GM23338 (cell line): ENCODE measurements around the gene TENT4B. TPM values are rescaled to one million over a fixed set of nuclear protein-coding genes. Genes with fewer than 3 reads are reported as not detected.

Experiments
- ATAC-seq: fragments of 200-7000 bp; cut with Tn5 transposase; 3 replicates; pipeline ENCODE4 v1.9.1; 2020
- DNase-seq: peaks from one replicate; pipeline ENCODE4 v3.0.0-alpha.2; 2015; ENCODE audit warnings: low spot score
- H2AFZ ChIP-seq: fragments of 200-600 bp; sonication (generic); 2 replicates; pipeline ENCODE4 v1.8.0; 2016; ENCODE audit warnings: antibody characterized with exemption, mild to moderate bottlenecking, moderate library complexity
- H3F3A ChIP-seq: fragments of 200-600 bp; sonication (generic); replicated peaks from 2 replicates; pipeline ENCODE4 v1.8.0; 2017; ENCODE audit warnings: antibody characterized with exemption, mixed run types, low read depth
- H3K27ac ChIP-seq: fragments of 200-600 bp; sonication (generic); 2 replicates; pipeline ENCODE4 v1.6.1; 2016; ENCODE audit warnings: low read depth
- H3K27me3 ChIP-seq: fragments of 200-600 bp; sonication (generic); 2 replicates; pipeline ENCODE4 v1.8.0; 2016; ENCODE audit warnings: mild to moderate bottlenecking, mixed run types, moderate library complexity; ENCODE audit not compliant: insufficient read depth
- H3K36me3 ChIP-seq: fragments of 200-600 bp; sonication (generic); 2 replicates; pipeline ENCODE4 v1.8.0; 2016; ENCODE audit warnings: mild to moderate bottlenecking; ENCODE audit not compliant: insufficient read depth
- H3K4me1 ChIP-seq: fragments of 200-600 bp; sonication (generic); 2 replicates; pipeline ENCODE4 v1.8.0; 2016; ENCODE audit warnings: mild to moderate bottlenecking, moderate library complexity; ENCODE audit not compliant: insufficient read depth
- H3K4me2 ChIP-seq: fragments of 200-600 bp; sonication (generic); 2 replicates; pipeline ENCODE4 v1.7.1; 2017; ENCODE audit warnings: mixed run types
- H3K4me3 ChIP-seq: fragments of 200-600 bp; sonication (generic); 2 replicates; pipeline ENCODE4 v1.6.1; 2016; ENCODE audit warnings: mixed run types
- H3K79me2 ChIP-seq: fragments of 200-600 bp; sonication (generic); replicated peaks from 2 replicates; pipeline ENCODE4 v1.8.0; 2017; ENCODE audit warnings: mild to moderate bottlenecking; ENCODE audit not compliant: insufficient read depth
- H3K9me2 ChIP-seq: fragments of 200-600 bp; sonication (generic); 2 replicates; pipeline ENCODE4 v1.8.0; 2017; ENCODE audit not compliant: insufficient read depth
- H4K20me1 ChIP-seq: fragments of 200-600 bp; sonication (generic); replicated peaks from 2 replicates; pipeline ENCODE4 v1.8.0; 2017; ENCODE audit warnings: mild to moderate bottlenecking; ENCODE audit not compliant: insufficient read depth
- H3K27ac Mint-ChIP-seq: 2 replicates; pipeline ENCODE4 v1.8.0; 2020; ENCODE audit warnings: inconsistent platforms, mild to moderate bottlenecking, moderate library complexity, mixed read lengths
- H3K27me3 Mint-ChIP-seq: 3 replicates; pipeline ENCODE4 v1.8.0; 2022; ENCODE audit warnings: low read depth, mild to moderate bottlenecking, moderate library complexity, mixed read lengths, inconsistent platforms; ENCODE audit not compliant: insufficient read depth, poor library complexity
- H3K36me3 Mint-ChIP-seq: 3 replicates; pipeline ENCODE4 v1.8.0; 2021; ENCODE audit warnings: low read depth, mild to moderate bottlenecking, inconsistent platforms, moderate library complexity, mixed read lengths
- H3K4me1 Mint-ChIP-seq: 3 replicates; pipeline ENCODE4 v1.8.0; 2020; ENCODE audit warnings: mild to moderate bottlenecking, inconsistent platforms, mixed read lengths
- H3K4me3 Mint-ChIP-seq: 3 replicates; pipeline ENCODE4 v1.8.0; 2021; ENCODE audit warnings: moderate library complexity, mild to moderate bottlenecking, inconsistent platforms, mixed read lengths
- H3K9me3 Mint-ChIP-seq: 3 replicates; pipeline ENCODE4 v1.8.0; 2020; ENCODE audit warnings: moderate library complexity, mild to moderate bottlenecking, inconsistent platforms, mixed read lengths
- CREB1 ChIP-seq: fragments of 250-450 bp; sonication (Bioruptor Pico); IDR thresholded peaks from 2 replicates; pipeline ENCODE4 v1.5.0; 2020; ENCODE audit warnings: low read depth, mild to moderate bottlenecking, moderate library complexity
- CTCF ChIP-seq, 2 experiments: fragments of 200-600 bp in 1 of 2; sonication (generic) in 1 of 2; conservative IDR thresholded peaks; 2 replicates each; pipeline versions ENCODE4 v1.5.1 to v1.6.1; 2016 to 2017; ENCODE audit warnings: antibody characterized with exemption in 2 of 2, low read depth in 2 of 2, mild to moderate bottlenecking in 2 of 2, moderate library complexity in 1 of 2
- ETS1 ChIP-seq: IDR thresholded peaks from 2 replicates; pipeline ENCODE4 v1.6.1; 2016; ENCODE audit warnings: antibody characterized with exemption
- EZH2 ChIP-seq: fragments of 200-600 bp; sonication (generic); IDR thresholded peaks from one replicate; pipeline ENCODE4 v1.8.0; 2017; ENCODE audit warnings: antibody characterized with exemption, mild to moderate bottlenecking, low read depth; ENCODE audit not compliant: unreplicated experiment
- EZH2phosphoT487 ChIP-seq: fragments of 200-600 bp; sonication (generic); IDR thresholded peaks from one replicate; pipeline ENCODE4 v1.8.1; 2018; ENCODE audit warnings: antibody characterized with exemption; ENCODE audit not compliant: unreplicated experiment
- JUNB ChIP-seq: IDR thresholded peaks from one replicate; pipeline ENCODE4 v1.6.1; 2016; ENCODE audit warnings: antibody characterized with exemption; ENCODE audit not compliant: unreplicated experiment
- REST ChIP-seq: IDR thresholded peaks from one replicate; pipeline ENCODE4 v1.6.1; 2018; ENCODE audit warnings: antibody characterized with exemption; ENCODE audit not compliant: unreplicated experiment
- STAT1 ChIP-seq: IDR thresholded peaks from one replicate; pipeline ENCODE4 v1.6.1; 2016; ENCODE audit warnings: antibody characterized with exemption; ENCODE audit not compliant: unreplicated experiment
- ZNF331 ChIP-seq: fragments of 250-450 bp; sonication (Bioruptor Pico); IDR thresholded peaks from 2 replicates; pipeline ENCODE4 v1.5.0; 2020; ENCODE audit warnings: low read depth, mild to moderate bottlenecking, moderate library complexity
- ZNF462 ChIP-seq: fragments of 250-450 bp; sonication (Bioruptor Pico); IDR thresholded peaks from 2 replicates; pipeline ENCODE4 v1.5.0; 2020; ENCODE audit warnings: mild to moderate bottlenecking, moderate library complexity
- polyA plus RNA-seq: library from polyadenylated mRNA; unstranded; fragments of >200 nt; fragmentation: Nextera tagmentation; extraction: Ambion mirVana; gene quantifications from 2 replicates; pipeline ENCODE4 v1.2.1, GENCODE V29; 2016
- total RNA-seq: library from RNA; depleted of rRNA; stranded (reverse); fragments of >200 nt; shearing (Covaris generic); gene quantifications from 2 replicates; pipeline ENCODE4 v1.2.3, GENCODE V29; 2014

TENT4B gene
- total and polyA plus RNA-seq, 2 experiments from 2014 or later = 17.6 to 21.3 TPM

GRCh38 chr16:50228364-50228868 lies 75.3 kb downstream of the TENT4B start:
- H3K27me3 ChIP-seq = no peaks in the 10 kb centered on the region
- Mint-ChIP-seq H3K27ac (no peak overlapping the region), H3K36me3 (peaks cover 32% of the 10 kb centered on the region), H3K4me1 (no peaks in the 10 kb centered on the region), H3K27me3 (peaks cover 4% of the 10 kb centered on the region), H3K4me3 (no peak overlapping the region), H3K9me3 (no peaks in the 10 kb centered on the region)
- H4K20me1 ChIP-seq = no peaks in the 10 kb centered on the region
- TF ChIP-seq JUNB (no peak), EZH2phosphoT487 (no peak), REST (no peak), CTCF (conservative IDR thresholded peaks at IDR 0.05; ENCODE audit: low read depth in 2 of 2) (no peak), ZNF331 (CRISPR knock-in tag) (no peak), CREB1 (CRISPR knock-in tag) (no peak), EZH2 (no peak), ZNF462 (CRISPR knock-in tag) (no peak), STAT1 (no peak), ETS1 (no peak)
- no peaks in the 10 kb centered on the region for H3F3A ChIP-seq
- no peak overlapping the region for H2AFZ ChIP-seq
- DNase-seq (no peak), ATAC-seq (no peak)
- H3K4me2 ChIP-seq = no peak overlapping the region
- H3K4me3 ChIP-seq = no peak overlapping the region
- H3K9me2 ChIP-seq = no peaks in the 10 kb centered on the region
- peaks cover 5% of the 10 kb centered on the region; the same call in 1 of the 2 replicates for H3K36me3 ChIP-seq
- no peak overlapping the region for H3K27ac ChIP-seq
- no peaks in the 10 kb centered on the region for H3K4me1 ChIP-seq
- no peaks in the 10 kb centered on the region for H3K79me2 ChIP-seq
